LHCN-M2 (cell line): ENCODE data around the gene ARSG. TPM values are rescaled to one million over a fixed set of nuclear protein-coding genes. Genes with fewer than 3 reads are reported as not detected.
A peak's percentile ranks its signal among the peaks of the same experiment; 100 is the strongest.
"Not testable (repeated sequence)": the region's sequence is repeated elsewhere in the genome, so short reads cannot be mapped to it uniquely, and the experiment has no call there.

Experiments used
- DNase-seq: peaks from one replicate; pipeline ENCODE4 v3.0.0-alpha.2; 2012; ENCODE audit warnings: low read depth
- total RNA-seq: library from RNA; depleted of rRNA; stranded (reverse); fragments of >200 nt; gene quantifications from 2 replicates; pipeline ENCODE4 v1.2.3, GENCODE V29; 2014

ARSG gene
- total RNA-seq, 1 experiment from 2014 or later: 3.2 TPM

- no peak for DNase-seq
Observed at GRCh38 chr17:68327823-68328557, 36.7 kb downstream of the ARSG start.

- DNase-seq: no peak
Observed at GRCh38 chr17:68328676-68329075, 37.4 kb downstream of the ARSG start.

GRCh38 chr17:68329331-68329730, 38.0 kb downstream of the ARSG start:
- no peak for DNase-seq

GRCh38 chr17:68331932-68332331, 40.6 kb downstream of the ARSG start:
- DNase-seq: not testable (repeated sequence)

GRCh38 chr17:68334393-68334792, 43.1 kb downstream of the ARSG start:
- DNase-seq: no peak

- DNase-seq: no peak
Observed at GRCh38 chr17:68341482-68341881, 50.2 kb downstream of the ARSG start.

- no peak for DNase-seq
Observed at GRCh38 chr17:68343976-68344375, 52.7 kb downstream of the ARSG start.

GRCh38 chr17:68344701-68345136, 53.4 kb downstream of the ARSG start:
- no peak for DNase-seq

GRCh38 chr17:68346448-68346847, 55.2 kb downstream of the ARSG start:
- DNase-seq: no peak

GRCh38 chr17:68347380-68347779, 56.1 kb downstream of the ARSG start:
- DNase-seq: no peak

- no peak for DNase-seq
Observed at GRCh38 chr17:68349157-68349556, 57.9 kb downstream of the ARSG start.

- no peak for DNase-seq
Observed at GRCh38 chr17:68351395-68351794, 60.1 kb downstream of the ARSG start.

GRCh38 chr17:68352041-68352440, 60.7 kb downstream of the ARSG start:
- no peak for DNase-seq

GRCh38 chr17:68352671-68353070, 61.4 kb downstream of the ARSG start:
- not testable (repeated sequence) for DNase-seq

- no peak for DNase-seq
Observed at GRCh38 chr17:68353111-68353521, 61.8 kb downstream of the ARSG start.

GRCh38 chr17:68354311-68354710, 63.0 kb downstream of the ARSG start:
- DNase-seq: peak; percentile 52

GRCh38 chr17:68355108-68355507, 63.8 kb downstream of the ARSG start:
- DNase-seq: peak; percentile 59

- DNase-seq: no peak
Observed at GRCh38 chr17:68356520-68356919, 65.2 kb downstream of the ARSG start.

GRCh38 chr17:68356949-68357455, 65.7 kb downstream of the ARSG start:
- no peak for DNase-seq

- DNase-seq: no peak
Observed at GRCh38 chr17:68357886-68358285, 66.6 kb downstream of the ARSG start.

GRCh38 chr17:68359791-68360535, 68.7 kb downstream of the ARSG start:
- DNase-seq: no peak

- no peak for DNase-seq
Observed at GRCh38 chr17:68365469-68365868, 74.2 kb downstream of the ARSG start.

GRCh38 chr17:68368387-68368786, 77.1 kb downstream of the ARSG start:
- DNase-seq: no peak
